NCI-H748 treated with DMSO at 0.1 percent for 48 hours (cell line): Measurements from ENCODE around the gene ZNF451.
"Not testable (repeated sequence)": the region's sequence is repeated elsewhere in the genome, so short reads cannot be mapped to it uniquely, and the experiment has no call there.

Experiments used
- DNase-seq: peaks from one replicate; lab custom pipeline; 2025; lab: John Stamatoyannopoulos, UW

The ZNF451 gene

DNA sequence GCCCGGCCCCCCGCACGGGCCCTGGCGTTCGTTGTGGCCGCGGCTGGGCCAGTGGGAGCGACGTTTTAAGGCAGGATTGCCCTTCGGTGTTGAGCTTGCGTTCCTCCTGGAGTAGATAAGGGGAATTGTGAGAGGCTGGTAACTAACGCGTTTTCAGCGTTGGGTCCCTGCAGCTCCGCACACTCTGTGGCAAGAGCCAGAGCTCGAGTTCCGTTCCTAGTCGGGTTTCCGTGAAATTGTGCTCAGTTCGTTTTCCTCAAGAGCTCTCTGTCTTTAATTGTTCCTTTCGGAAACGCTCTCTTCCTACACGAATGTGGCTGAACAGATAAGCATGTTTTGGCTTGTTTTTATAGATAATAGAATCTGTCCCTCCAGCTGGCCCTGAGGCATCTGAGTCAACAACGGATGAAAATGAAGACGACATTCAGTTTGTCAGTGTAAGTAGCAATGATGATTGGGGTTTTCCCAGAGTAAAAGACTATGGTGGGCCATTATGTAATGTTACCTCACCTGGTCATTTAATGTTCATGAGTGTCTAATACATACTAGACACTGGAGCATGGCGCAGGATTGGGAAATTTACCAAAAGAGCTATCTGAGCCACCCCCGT is 575 bp downstream of the ZNF451 start:
- not testable (repeated sequence) for DNase-seq

DNA sequence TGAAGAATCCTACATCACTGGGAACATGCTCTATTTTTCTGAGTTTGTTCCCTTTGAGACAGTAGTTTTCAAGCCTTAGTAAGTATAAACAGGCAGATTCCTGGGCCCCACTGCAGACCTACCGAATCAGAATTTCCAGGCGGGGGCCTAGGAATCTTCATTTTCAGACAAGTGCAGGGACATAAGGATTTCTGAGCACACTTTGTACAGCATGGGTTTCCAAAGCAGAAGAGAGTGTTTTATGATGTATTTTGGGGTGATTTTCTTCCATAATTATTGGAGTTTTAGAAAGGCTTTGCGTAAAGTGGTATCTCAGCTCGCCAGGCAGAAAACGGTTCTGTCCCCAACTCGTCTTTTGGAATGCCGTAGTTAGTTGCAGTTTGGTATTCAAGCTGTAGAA is 1.4 kb downstream of the ZNF451 start:
- not testable (repeated sequence) for DNase-seq

DNA sequence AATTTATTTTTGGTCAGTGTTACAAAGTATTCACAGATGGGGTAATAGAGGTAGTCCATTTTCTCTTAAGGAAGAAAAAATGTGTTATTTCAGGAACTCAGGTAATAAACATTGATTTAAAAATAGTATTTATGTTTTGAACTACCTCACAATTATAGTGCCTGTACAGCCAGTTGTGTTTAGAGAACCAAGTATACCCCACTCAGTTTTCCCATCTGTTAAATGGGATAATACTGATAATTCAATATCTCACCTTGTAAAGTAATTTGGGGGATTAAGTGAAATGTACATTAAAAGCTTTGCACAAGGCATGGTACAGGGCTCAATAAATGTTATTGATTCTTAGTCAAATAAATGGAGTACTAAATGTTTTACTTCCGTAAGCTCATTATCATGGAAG is 4.7 kb downstream of the ZNF451 start:
- DNase-seq: no peak

DNA sequence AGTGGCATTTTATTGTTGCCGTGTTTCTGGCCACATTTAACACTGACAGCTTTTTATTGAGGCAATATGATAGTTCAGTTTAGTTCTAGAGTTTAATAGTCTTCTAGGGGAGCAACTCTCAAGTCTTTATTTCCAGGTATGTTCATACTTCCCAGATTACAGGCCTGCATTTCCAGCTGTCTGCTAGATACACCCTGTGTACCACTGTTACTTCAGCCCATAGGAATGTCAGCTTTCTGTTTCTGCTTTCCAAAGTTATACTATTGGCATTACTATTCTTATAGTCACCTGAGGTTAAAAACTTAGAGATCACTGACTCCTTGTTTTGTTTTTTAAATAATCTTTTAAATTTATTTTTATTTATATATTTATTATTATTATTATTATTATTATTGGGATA is 7.6 kb downstream of the ZNF451 start:
- no peak for DNase-seq

DNA sequence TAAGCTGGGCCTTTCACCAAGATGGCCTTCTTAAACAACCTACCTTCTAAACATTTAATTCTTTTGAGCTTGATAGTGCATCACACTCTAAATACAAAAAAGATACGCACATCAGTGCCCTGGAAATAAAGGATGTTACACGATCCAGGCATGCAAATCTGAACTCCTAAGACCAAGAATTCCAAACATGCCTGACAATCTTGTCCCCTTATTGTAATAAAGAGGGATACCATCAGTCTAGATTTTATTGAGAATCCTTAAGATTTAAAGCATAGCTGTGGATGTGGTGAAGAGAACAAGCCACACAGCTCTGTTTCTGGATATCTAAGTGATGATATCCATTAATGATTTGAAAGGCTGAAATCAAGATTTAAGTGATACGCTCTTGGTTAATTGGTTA is 13.0 kb downstream of the ZNF451 start:
- no peak for DNase-seq

DNA sequence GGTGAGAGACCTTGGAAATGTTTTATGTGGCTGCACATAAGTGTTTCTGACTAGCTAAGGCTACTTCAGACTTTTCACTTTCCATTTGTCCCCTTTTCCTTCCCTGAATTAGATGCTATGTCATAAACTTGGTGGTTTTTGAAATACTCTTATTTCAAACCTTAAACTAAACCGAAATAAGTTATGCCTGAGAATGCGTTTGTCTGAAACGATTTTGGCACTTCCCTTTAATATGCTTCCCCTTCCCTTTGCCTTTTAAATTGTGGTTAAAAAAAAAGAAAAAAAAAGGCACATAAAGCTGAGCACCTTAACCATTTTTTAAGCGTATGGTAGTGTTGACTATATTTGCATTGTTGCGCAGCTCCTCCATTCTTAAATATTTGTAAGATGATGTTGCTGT is 14.3 kb downstream of the ZNF451 start:
- no peak for DNase-seq

DNA sequence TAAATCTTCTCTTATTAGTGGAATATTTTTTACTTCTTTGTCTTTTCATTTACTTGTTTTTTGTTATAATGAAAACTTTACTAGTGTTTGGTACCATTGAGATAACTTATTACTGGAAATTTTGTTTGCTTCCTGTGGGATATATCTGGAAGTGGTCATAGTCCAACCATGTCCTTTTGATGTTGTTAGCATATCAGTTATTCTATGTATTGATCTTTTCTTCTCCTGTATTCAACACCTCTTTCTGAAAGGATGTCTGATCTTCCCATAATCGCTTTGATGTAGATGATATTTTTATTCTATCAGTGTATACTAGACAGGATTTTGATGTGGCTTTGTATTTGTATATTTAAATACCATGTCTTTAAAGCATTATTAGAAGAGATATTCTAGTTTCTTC is 17.0 kb downstream of the ZNF451 start:
- no peak for DNase-seq

DNA sequence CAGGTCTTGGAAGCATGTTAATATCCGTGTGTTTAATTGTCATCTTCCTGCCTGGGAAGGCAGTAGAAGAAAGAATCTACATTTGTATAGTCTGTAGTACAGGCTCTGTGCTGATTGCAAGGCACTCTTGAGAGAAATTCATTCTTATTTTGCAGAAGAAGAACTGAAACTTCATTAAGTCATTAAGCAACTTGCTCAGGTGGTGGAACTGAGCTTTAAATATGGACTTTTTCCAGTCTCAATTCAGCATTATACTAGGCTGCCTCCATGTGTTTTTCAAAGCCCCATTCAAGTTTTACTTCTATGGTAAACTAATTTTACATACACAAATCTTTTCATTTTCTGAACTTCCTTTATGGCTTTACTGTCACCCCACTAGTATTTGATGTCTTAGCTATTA is 18.7 kb downstream of the ZNF451 start:
- no peak for DNase-seq

DNA sequence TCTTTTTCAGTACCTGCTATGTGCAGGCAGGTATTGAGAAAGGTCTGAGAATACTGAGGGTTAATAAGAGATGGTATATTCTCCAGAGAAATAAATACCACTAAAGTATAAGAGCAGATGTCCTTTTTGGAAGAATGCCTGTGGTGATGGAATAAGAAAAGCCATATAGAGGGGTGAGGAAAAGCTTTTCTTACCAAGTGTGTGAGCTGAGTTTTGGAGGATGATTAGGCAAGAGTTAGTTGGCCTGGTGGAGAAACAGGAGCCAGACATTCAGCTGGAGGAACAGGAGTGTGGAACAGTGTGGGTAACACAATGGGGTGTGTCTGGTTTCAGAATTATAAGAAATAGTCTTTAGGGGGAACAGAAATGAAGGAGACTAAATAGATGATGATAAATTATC is 19.9 kb downstream of the ZNF451 start:
- no peak for DNase-seq

DNA sequence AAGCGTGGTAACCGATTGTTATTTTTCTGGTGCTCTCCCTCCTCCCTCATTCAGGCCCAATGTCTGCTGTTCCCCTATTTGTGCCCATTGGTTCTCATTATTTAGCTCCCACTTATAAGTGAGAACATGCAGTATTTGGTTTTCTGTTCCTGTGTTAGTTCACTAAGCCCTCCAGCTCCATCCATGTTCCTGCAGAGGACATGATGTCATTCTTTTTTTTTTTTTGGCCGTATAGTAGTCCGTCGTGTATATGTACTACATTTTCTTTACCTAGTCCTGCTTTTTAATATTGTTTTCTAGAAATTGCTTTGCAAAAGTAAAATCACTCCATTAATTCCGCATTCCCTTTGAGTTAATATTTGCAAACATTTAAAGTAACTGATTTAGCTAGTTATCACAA is 23.1 kb downstream of the ZNF451 start:
- DNase-seq: no peak

DNA sequence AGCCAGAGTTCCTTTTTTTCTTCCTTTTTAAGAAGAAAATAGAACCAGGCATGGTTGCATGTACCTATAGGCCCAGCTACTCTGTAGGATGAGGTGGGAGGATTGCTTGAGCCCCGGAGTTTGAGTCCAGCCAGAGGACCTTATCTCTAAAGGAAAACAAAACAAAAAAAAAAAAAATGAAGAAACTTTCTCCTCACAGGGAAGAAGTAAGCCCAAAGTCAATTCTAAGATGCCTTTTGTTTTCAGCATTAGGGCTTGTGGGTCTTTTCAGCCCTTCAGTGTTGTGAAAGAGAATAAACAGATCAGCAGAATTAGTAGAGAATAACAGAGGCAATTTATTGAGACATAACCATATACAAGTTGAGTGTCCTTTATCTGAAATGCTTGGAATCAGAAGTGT is 26.8 kb downstream of the ZNF451 start:
- DNase-seq: no peak

DNA sequence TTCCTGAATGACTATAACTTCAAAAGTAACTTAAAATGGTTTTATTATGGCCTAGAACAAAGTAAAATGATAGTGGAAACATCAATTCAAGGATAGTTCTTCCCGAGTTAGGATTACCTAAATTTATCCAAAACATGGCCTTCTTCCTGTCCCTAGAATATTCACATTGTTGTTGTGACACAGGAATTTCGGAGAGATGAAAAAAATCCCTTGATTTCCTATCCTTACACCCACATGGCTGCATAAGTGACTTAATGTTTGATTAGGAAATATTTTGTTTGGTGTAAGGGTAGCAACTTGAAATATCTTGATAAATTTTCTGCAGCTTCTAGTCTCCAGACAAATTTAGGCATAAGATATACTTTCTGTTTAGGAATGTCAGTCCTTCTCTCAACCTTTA is 27.8 kb downstream of the ZNF451 start:
- no peak for DNase-seq

DNA sequence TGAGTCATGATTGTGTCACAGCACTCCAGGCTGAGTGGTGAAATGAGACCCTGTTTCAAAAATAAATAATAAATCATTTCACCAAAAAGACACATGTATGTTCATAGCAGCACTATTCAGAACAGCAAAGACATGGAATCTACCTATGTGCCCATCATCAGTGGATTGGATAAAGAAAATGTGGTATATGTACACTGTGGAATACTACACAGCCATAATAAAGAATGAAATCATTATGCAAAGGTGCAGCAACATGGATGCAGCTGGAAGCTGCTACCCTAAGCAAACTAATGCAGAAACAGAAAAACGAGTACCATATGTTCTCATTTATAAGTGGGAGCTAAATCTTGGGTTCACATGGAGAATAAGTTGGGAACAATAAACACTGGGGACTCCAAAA is 33.1 kb downstream of the ZNF451 start:
- no peak for DNase-seq

DNA sequence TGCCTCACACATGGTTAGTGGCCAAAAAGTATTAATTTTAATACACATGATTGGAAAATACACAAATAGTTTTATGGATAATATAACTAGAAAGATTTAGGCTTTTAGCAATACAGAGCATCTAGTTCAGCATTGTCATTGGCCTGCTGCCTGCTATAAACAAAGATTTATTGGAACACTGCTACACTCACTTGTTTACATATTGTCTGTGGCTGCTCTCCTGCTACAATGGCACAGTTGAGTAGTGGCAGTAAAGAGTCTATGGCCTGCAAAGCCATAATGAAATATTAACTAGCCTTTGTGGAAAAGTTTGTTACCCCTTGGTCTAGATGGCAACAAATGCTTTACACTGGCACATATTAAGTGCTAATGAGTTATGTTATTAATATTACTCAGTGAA is 37.8 kb downstream of the ZNF451 start:
- DNase-seq: no peak

DNA sequence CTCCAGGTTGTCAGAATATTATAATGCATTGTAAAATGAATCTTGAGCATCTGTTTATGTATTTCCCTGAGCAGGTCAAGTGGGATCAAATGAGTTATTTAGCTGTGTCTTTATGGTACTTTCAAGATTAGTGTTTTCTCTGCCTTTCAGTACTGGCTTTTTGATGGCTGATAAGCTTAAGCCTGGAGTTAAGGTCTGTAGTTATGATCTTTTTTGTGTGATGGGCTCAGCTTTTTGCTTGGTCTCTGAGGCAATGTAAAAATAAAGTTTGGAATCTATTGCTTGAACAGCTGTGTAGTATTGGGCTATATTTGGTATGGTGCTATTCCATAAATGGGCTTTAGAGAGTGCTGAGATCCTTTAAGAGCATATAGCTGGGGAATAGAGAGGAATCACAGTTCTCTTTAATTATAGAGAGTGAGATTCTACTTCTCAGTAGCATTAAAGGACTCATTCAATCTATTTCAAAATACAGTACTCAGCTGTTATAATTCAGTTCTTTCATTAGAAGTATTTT is 40.7 kb downstream of the ZNF451 start:
- no peak for DNase-seq

DNA sequence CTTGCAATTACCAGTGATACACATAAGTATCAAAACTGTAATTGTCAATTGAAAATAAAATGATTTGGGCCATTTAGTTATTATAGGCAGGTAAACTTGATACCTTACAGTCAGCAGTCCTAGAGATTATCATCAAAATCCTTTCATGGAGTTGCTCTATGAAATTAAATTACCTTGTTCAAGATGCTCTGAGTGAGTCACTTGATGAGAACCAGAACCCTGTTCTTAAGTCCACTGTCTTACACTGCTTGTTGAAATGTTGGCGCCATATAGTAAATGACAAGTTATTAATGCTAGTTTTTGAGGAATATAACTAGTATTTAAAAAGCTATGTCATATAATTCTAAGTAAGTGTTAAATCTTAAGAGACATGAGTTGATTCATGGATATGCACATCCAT is 45.0 kb downstream of the ZNF451 start:
- no peak for DNase-seq

DNA sequence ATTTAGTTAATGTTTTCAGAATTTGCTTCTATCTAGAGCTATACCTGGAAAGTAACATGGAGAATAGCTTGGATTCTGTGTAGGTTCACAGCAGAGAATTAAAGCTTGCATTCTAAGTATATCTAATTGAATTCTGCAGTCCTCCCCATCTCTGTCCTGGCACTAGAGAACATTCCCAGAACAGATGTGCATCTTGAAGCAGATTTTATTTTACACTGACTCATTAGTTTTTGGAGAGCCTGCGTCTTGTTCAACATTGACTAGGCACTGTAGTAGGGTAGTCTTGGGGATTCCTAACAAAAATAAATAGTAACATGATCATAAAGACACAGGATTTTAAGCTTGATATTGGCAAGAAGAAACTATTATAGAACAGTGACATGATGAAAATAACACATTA is 45.9 kb downstream of the ZNF451 start:
- no peak for DNase-seq

DNA sequence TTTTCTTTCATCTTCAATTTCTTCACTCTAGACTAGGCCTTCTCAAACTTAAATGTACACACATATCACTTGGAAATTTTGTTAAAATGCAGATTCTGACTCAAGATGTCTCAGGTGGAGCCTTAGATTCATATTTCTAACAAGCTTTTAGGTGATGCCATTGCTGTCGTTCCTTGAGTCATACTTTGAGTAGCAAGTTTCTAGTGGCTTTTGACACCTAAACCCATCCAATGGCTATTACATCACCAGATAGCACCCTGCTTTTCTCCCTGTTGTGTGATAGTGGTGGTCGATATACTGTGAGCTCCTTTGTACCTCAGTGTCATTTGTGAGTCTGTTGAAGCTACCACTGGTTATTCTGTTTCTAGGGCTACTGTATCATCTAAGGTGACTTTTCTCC is 47.4 kb downstream of the ZNF451 start:
- DNase-seq: no peak

DNA sequence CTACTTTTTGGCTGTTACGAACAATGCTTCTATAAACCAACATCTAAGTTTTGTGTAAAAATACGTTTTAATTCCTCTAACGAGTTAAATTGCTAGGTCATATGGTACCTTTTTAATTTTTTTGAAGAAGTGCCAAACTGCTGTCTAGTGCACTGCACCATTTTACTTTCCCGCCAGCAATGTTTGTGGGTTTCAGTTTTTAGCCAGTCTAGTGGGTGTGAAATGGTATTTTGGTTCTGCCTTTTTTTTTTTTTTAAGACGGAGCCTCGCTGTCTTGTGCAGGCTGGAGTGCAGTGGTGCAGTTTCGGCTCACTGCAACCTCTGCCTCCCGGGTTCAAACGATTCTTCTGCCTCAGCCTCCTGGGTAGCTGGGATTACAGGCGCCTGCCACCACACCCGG is 48.0 kb downstream of the ZNF451 start:
- DNase-seq: no peak

DNA sequence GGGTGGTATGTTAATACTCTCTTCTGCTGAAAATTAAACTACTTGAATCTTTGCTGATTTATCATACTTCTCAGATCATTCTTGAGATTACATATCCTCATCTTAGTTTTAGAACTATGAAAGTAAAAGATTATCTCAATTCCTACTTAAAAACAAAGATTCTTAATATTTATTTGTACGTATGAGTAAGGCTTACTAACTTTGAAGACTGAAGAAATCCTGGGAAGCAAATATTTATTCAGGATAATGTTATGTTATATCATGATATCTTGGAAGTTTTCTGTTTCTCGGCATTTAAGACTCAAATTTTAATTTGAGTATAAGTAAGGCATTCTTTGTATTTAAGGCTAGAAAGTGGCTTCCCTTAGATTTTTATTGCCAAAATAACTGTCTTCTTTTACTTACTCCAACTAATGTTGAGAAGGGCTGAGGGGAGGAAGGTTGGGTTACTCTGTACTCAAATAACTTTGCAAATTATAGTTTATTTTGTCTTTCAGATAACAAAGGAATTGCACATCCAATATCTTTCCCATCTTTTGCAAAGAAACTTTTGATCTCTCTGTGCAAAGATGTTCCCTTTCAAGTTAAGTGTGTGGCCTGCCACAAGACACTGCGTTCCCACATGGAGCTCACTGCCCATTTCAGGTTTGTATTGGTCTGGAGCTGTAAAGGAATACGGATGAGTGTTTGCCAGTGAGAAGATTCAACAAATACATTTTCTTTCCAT is 51.6 kb downstream of the ZNF451 start:
- DNase-seq: no peak

DNA sequence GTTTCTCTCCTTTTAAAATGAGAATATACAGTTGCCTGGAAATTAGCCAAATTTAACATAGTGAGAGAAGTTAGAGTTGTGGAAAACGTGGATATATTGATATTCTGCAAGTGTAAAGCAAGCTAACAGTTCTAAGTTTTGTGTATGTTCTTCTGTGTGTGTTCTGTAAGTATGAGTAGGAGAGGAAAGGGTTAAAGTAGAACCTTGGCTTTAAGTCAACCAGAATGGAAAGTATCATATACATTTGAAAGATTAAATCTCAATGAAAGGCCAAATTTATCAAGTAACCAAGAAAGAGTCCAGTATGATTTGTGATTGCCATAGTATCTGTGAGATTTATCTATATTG is 52.2 kb downstream of the ZNF451 start:
- no peak for DNase-seq

DNA sequence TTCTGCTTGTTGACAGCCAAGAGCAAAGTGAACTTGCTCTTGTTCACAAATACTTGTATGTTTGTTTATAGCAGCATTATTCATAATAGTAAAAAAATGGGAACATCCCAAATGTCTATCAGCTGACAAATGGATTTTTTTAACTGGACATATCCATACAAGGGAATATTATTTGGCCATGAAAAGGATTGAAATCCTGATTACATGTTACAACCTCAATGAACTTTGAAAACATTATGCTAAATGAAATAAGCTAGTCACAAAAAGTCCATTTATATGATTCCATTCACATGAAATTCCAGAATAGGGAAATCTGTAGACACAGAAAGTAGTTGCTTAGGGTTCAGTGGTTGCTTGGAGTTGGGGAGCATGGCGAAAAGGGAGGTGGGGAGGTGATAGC is 53.7 kb downstream of the ZNF451 start:
- DNase-seq: no peak

DNA sequence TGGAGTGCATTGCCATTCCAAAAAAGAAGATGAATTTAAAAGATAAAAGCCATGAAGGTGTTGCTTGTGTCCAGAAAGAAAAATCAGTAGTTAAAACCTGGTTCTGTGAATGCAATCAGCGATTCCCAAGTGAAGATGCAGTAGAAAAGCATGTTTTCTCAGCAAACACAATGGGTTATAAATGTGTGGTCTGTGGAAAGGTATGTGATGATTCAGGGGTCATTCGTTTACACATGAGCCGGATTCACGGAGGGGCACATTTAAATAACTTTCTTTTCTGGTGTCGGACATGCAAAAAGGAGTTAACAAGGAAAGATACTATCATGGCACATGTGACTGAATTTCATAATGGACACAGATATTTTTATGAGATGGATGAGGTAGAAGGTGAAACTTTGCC is 57.4 kb downstream of the ZNF451 start:
- DNase-seq: no peak
